H1 (cell line): ENCODE data around the gene INPP5A. TPM values are rescaled to one million over a fixed set of nuclear protein-coding genes. Genes with fewer than 3 reads are reported as not detected.
A peak's percentile ranks its signal among the peaks of the same experiment; 100 is the strongest.

Experiments
- CTCF ChIA-PET: fragments of 300-600 bp; sonication (Branson Sonifier 250); formaldehyde crosslinking; loops from one replicate; lab custom pipeline; 2021; ENCODE audit not compliant: partially characterized antibody; lab: Charles Lee
- POLR2A ChIA-PET: fragments of 300-600 bp; sonication (Branson Sonifier 250); formaldehyde crosslinking; loops from one replicate; lab custom pipeline; 2021; ENCODE audit warnings: inconsistent platforms; ENCODE audit not compliant: partially characterized antibody; lab: Charles Lee
- DNase-seq, 2 experiments: peaks; one replicate each; pipeline versions ENCODE4 v3.0.0 to v3.0.0-alpha.2; 2010 to 2022; ENCODE audit warnings: low spot score in 2 of 2, low read depth in 1 of 2, mixed read lengths in 1 of 2
- FAIRE-seq: peaks from 2 replicates; lab custom pipeline; 2011; peaks lifted over from hg19 to GRCh38; lab: Jason Lieb, UNC
- H2AFZ ChIP-seq: 2 replicates; pipeline ENCODE4 v1.8.1; 2012; ENCODE audit warnings: low read length, inconsistent platforms
- H2AK5ac ChIP-seq: 2 replicates; pipeline ENCODE4 v1.6.1; 2013; ENCODE audit warnings: low read depth, low read length
- H2BK120ac ChIP-seq: replicated peaks from 2 replicates; pipeline ENCODE3; 2013; ENCODE audit warnings: low read depth, low read length, inconsistent platforms
- H2BK12ac ChIP-seq: 2 replicates; pipeline ENCODE4 v1.6.1; 2013; ENCODE audit warnings: low read depth, low read length
- H2BK15ac ChIP-seq: 2 replicates; pipeline ENCODE4 v1.6.1; 2013; ENCODE audit warnings: low read length
- H2BK20ac ChIP-seq: 2 replicates; pipeline ENCODE4 v1.6.1; 2013; ENCODE audit warnings: low read length
- H2BK5ac ChIP-seq: 2 replicates; pipeline ENCODE4 v1.6.1; 2013; ENCODE audit warnings: low read depth, low read length
- H3K14ac ChIP-seq: 2 replicates; pipeline ENCODE4 v1.6.1; 2013; ENCODE audit warnings: inconsistent platforms; ENCODE audit not compliant: insufficient read length
- H3K18ac ChIP-seq: 2 replicates; pipeline ENCODE4 v1.6.1; 2013; ENCODE audit warnings: low read length; ENCODE audit errors: extremely low read depth
- H3K23ac ChIP-seq: 2 replicates; pipeline ENCODE4 v1.6.1; 2013; ENCODE audit warnings: inconsistent platforms; ENCODE audit not compliant: insufficient read length
- H3K23me2 ChIP-seq: 2 replicates; pipeline ENCODE4 v1.6.1; 2013; ENCODE audit warnings: low read depth, low read length
- H3K27ac ChIP-seq: 2 replicates; pipeline ENCODE4 v1.6.1; 2011; ENCODE audit warnings: low read depth, low read length, inconsistent platforms
- H3K27me3 ChIP-seq, 4 experiments: replicated peaks in 1 of 4; 1 replicate in 1 of 4; 2 replicates in 3 of 4; pipeline versions ENCODE4 v1.6.1 to v1.8.1; 2011 to 2013; ENCODE audit warnings: low read length in 3 of 4, mild to moderate bottlenecking in 3 of 4, inconsistent platforms in 2 of 4, mixed read lengths in 2 of 4, moderate library complexity in 1 of 4; ENCODE audit not compliant: control insufficient read depth in 3 of 4, insufficient read depth in 3 of 4; ENCODE audit errors: extremely low read depth in 1 of 4
- H3K36me3 ChIP-seq, 4 experiments: 2 replicates each; pipeline versions ENCODE4 v1.6.1 to v1.8.1; 2011 to 2013; ENCODE audit warnings: mild to moderate bottlenecking in 4 of 4, low read length in 3 of 4, moderate library complexity in 2 of 4, control low read depth in 1 of 4, inconsistent platforms in 1 of 4; ENCODE audit not compliant: insufficient read depth in 4 of 4, control insufficient read depth in 2 of 4
- H3K4ac ChIP-seq: replicated peaks from 2 replicates; pipeline ENCODE3; 2013; ENCODE audit warnings: low read length, low read depth, mixed read lengths, inconsistent platforms; ENCODE audit not compliant: insufficient read length
- H3K4me1 ChIP-seq, 4 experiments: replicated peaks in 1 of 4; 1 replicate in 1 of 4; 2 replicates in 3 of 4; pipeline versions ENCODE4 v1.6.1 to v1.8.1; 2011 to 2013; ENCODE audit warnings: low read length in 3 of 4, inconsistent platforms in 2 of 4, mixed read lengths in 1 of 4; ENCODE audit not compliant: insufficient read depth in 4 of 4, control insufficient read depth in 3 of 4
- H3K4me2 ChIP-seq, 2 experiments: 2 replicates each; pipeline versions ENCODE4 v1.6.1 to v1.8.1; 2011 to 2013; ENCODE audit warnings: low read depth in 2 of 2, low read length in 2 of 2, control low read depth in 1 of 2, inconsistent platforms in 1 of 2, mild to moderate bottlenecking in 1 of 2; ENCODE audit not compliant: insufficient read depth in 1 of 2
- H3K4me3 ChIP-seq, 4 experiments: fragments of 200-600, 300-600 bp in 1 of 4; sonication (generic), shearing (Covaris generic), sonication (Bioruptor Twin) in 1 of 4; 2 replicates each; pipeline versions ENCODE4 v1.5.1 to v1.8.1; 2011 to 2016; ENCODE audit warnings: low read length in 4 of 4, low read depth in 3 of 4, control low read depth in 2 of 4, inconsistent platforms in 2 of 4, mild to moderate bottlenecking in 2 of 4, mixed read lengths in 1 of 4, moderate library complexity in 1 of 4; ENCODE audit not compliant: insufficient read depth in 2 of 4; ENCODE audit errors: extremely low read depth in 1 of 4
- H3K56ac ChIP-seq: replicated peaks from 2 replicates; pipeline ENCODE3; 2013; ENCODE audit warnings: low read depth, mild to moderate bottlenecking, mixed read lengths, low read length, inconsistent platforms; ENCODE audit not compliant: insufficient read length
- H3K79me1 ChIP-seq: 2 replicates; pipeline ENCODE4 v1.6.1; 2013; ENCODE audit warnings: low read depth, low read length, control low read depth
- H3K79me2 ChIP-seq, 2 experiments: 2 replicates each; pipeline versions ENCODE4 v1.6.1 to v1.8.1; 2012 to 2013; ENCODE audit warnings: low read length in 2 of 2, mild to moderate bottlenecking in 2 of 2, inconsistent platforms in 1 of 2; ENCODE audit not compliant: insufficient read depth in 2 of 2, control insufficient read depth in 1 of 2
- H3K9ac ChIP-seq, 4 experiments: replicated peaks in 1 of 4; 1 replicate in 1 of 4; 2 replicates in 3 of 4; pipeline versions ENCODE4 v1.6.1 to v1.8.1; 2011 to 2013; ENCODE audit warnings: low read depth in 3 of 4, low read length in 3 of 4, control low read depth in 2 of 4, mild to moderate bottlenecking in 2 of 4, moderate library complexity in 2 of 4, inconsistent platforms in 1 of 4; ENCODE audit errors: extremely low read depth in 1 of 4
- H3K9me3 ChIP-seq, 2 experiments: 2 replicates each; pipeline versions ENCODE4 v1.6.1 to v1.8.1; 2012 to 2013; ENCODE audit warnings: mild to moderate bottlenecking in 2 of 2, moderate library complexity in 2 of 2, control low read depth in 1 of 2, inconsistent platforms in 1 of 2, low read depth in 1 of 2, low read length in 1 of 2, mixed read lengths in 1 of 2; ENCODE audit not compliant: insufficient read depth in 2 of 2
- H4K20me1 ChIP-seq, 2 experiments: replicated peaks in 1 of 2; 2 replicates each; pipeline versions ENCODE3 to v1.8.1; 2011 to 2013; ENCODE audit warnings: inconsistent platforms in 2 of 2, low read length in 2 of 2, mild to moderate bottlenecking in 1 of 2; ENCODE audit not compliant: insufficient read depth in 2 of 2, control insufficient read depth in 1 of 2
- H4K5ac ChIP-seq: 2 replicates; pipeline ENCODE4 v1.6.1; 2013; ENCODE audit warnings: low read length, low read depth, mixed read lengths, inconsistent platforms; ENCODE audit not compliant: insufficient read length
- H4K8ac ChIP-seq: 2 replicates; pipeline ENCODE4 v1.8.0; 2013; ENCODE audit warnings: mild to moderate bottlenecking, moderate library complexity, low read length, inconsistent platforms; ENCODE audit not compliant: insufficient read depth; ENCODE audit errors: extremely low read depth
- H4K91ac ChIP-seq: replicated peaks from 2 replicates; pipeline ENCODE3; 2013; ENCODE audit warnings: low read length, mixed read lengths, inconsistent platforms; ENCODE audit not compliant: insufficient read length
- BACH1 ChIP-seq: IDR thresholded peaks from 2 replicates; pipeline ENCODE4 v1.6.1; 2012; ENCODE audit warnings: low read length, improper control_type of control experiment
- CEBPB ChIP-seq: IDR thresholded peaks from 2 replicates; pipeline ENCODE4 v1.6.1; 2012; ENCODE audit warnings: low read depth, low read length
- KDM4A ChIP-seq: IDR thresholded peaks from one replicate; pipeline ENCODE4 v1.7.1; 2012; ENCODE audit warnings: low read depth, mild to moderate bottlenecking, moderate library complexity, low read length, inconsistent platforms; ENCODE audit not compliant: severe bottlenecking
- MAFK ChIP-seq: IDR thresholded peaks from 2 replicates; pipeline ENCODE4 v1.6.1; 2012; ENCODE audit warnings: low read depth, mild to moderate bottlenecking, improper control_type of control experiment, low read length
- TAF7 ChIP-seq: optimal IDR thresholded peaks from 2 replicates; pipeline ENCODE3; 2011; ENCODE audit warnings: low read depth, mild to moderate bottlenecking, inconsistent platforms, low read length, moderate library complexity, borderline replicate concordance
- ZNF274 ChIP-seq: IDR thresholded peaks from 2 replicates; pipeline ENCODE4 v1.7.0; 2012; ENCODE audit warnings: low read length, borderline replicate concordance; ENCODE audit errors: extremely low read depth
- WGBS, 2 experiments: shearing (Covaris generic) in 1 of 2; methylation state at CpG; one replicate each; pipeline versions ENCODE4 v1.1.6 to v1.1.7; 2013 to 2015; ENCODE audit warnings: low lambda C conversion rate in 2 of 2, mixed read lengths in 2 of 2, inconsistent platforms in 1 of 2, low coverage in 1 of 2, missing lambda C conversion rate in 1 of 2; ENCODE audit not compliant: insufficient replicate concordance in 2 of 2, insufficient coverage in 1 of 2, insufficient read length in 1 of 2; ENCODE audit errors: extremely low coverage in 1 of 2, missing lambda C conversion rate in 1 of 2; 5-methylcytosine and 5-hydroxymethylcytosine counted together
- polyA plus RNA-seq, 7 experiments: library from polyadenylated mRNA; depleted of rRNA in 3 of 7; stranded (reverse) in 5 of 7; unstranded in 2 of 7; fragments of >200 nt in 5 of 7; fragments of 200-250 nt in 2 of 7; gene quantifications; 1 replicate in 5 of 7; 2 replicates in 1 of 7; 4 replicates in 1 of 7; pipeline versions ENCODE4 v1.2.1 to v1.2.3, GENCODE V29; 2011 to 2013; ENCODE audit warnings: missing spikeins in 2 of 7, mixed read lengths in 2 of 7
- total RNA-seq: library from RNA; stranded (reverse); fragmentation: NEBNext Ultra II Directional; extraction: Animal tissue kit (Norgen Biotek cat#: 25700); gene quantifications from 2 replicates; pipeline ENCODE4 v1.2.1, GENCODE V29; 2021

The INPP5A gene
- total and polyA plus RNA-seq, 2 of the 8 experiments (the other 6 are each of a cell fraction or from before 2014, with no cell fraction given): 19.7 to 27.5 TPM

DNA sequence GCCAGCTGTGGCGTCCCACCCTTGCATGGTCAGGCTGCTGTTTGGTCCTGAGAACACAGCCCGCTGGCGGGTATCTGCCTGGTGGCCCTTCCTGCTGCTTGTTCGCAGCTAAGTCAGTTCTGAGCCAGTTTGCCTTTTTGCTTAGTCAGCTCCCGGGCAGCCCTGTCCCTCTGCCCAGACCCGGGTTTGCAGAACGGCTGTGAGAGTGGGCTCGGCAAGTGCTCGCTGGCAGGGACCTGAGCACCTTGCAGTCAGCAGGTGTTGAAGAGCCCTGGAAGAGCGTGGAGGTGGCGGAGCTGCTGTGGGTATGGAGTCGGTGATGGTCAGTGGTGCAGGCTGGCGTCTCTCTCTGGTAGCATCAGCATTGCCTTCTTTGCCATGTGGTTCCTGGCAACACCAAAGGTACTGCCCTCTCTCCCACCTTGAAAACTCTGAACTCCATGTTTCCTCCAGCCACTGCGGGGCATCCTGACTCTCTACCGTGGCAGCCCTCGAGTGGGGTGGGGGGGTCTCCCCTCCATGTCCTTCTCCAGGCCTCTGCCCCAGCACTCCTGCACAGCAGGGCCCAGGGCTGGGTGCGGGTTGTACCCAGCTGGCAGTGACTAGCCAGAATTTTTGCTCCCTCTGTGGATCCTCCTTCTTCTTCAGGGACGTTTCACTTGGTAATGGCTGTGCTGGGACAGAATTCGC is 4.6 kb downstream of the INPP5A start:
- H3K23me2 ChIP-seq: no peaks in the 10 kb centered on the region; the same call in 1 of the 2 replicates
- H4K5ac ChIP-seq: no peak overlapping the region
- H3K14ac ChIP-seq: no peak overlapping the region
- H3K4ac ChIP-seq: no peak overlapping the region
- no peak for FAIRE-seq
- no peak overlapping the region for H2BK20ac ChIP-seq
- no peaks in the 10 kb centered on the region for H3K36me3 ChIP-seq
- H2BK15ac ChIP-seq: no peak overlapping the region
- no peaks in the 10 kb centered on the region for H3K9me3 ChIP-seq
- ChIA-PET POLR2A (no interaction called here), CTCF (interaction anchor here (0.6 to 3.1 kb wide), 8 partner anchors 18 to 432 kb away, joined by 3 to 11 read pairs (median 3); no protein-coding TSS in a partner anchor)
- peaks cover 0 to 9% (median 5%) of the 10 kb centered on the region in 4 experiments; a peak in 5 of 7 replicates for H3K27me3 ChIP-seq
- no peak overlapping the region for H2AFZ ChIP-seq
- H2BK120ac ChIP-seq: no peak overlapping the region
- no peak overlapping the region for H3K27ac ChIP-seq
- H3K79me1 ChIP-seq: peaks cover 10% of the 10 kb centered on the region
- H3K79me2 ChIP-seq: peaks cover 0 to 45% of the 10 kb centered on the region in 2 experiments; a peak in 2 of 4 replicates
- 81% methylated on average over 16 of the region's 19 CpGs; no CpG with 5 or more reads in 1 of the 2 experiments for WGBS, 2 experiments
- H3K18ac ChIP-seq: no peak overlapping the region
- H4K91ac ChIP-seq: peak overlapping the region; percentile 34
- H4K20me1 ChIP-seq: peaks cover 2 to 18% of the 10 kb centered on the region in 2 experiments
- H2AK5ac ChIP-seq: no peak overlapping the region; the same call in 1 of the 2 replicates
- no peak overlapping the region; the same call in 1 of the 2 replicates for H2BK12ac ChIP-seq
- 0 out of 2 replicates have a peak overlapping the region, but pooled peaks have one; percentile 49 for H2BK5ac ChIP-seq
- H3K4me1 ChIP-seq: peaks cover 0 to 29% (median 17%) of the 10 kb centered on the region in 4 experiments; a peak in 6 of 7 replicates
- no peak overlapping the region for H3K23ac ChIP-seq
- DNase-seq: no peak
- no peak overlapping the region; the same call in 1 of the 2 replicates for H4K8ac ChIP-seq
- no peak overlapping the region; a peak in 2 of 4 replicates for H3K4me2 ChIP-seq
- H3K9ac ChIP-seq: no peak overlapping the region
- H3K56ac ChIP-seq: no peak overlapping the region
- H3K4me3 ChIP-seq: no peak overlapping the region
- TF ChIP-seq CEBPB: no peak
- no peak for TF ChIP-seq ZNF274
- TF ChIP-seq TAF7: no peak
- TF ChIP-seq MAFK: peak; percentile 47; the same call in 1 of the 2 replicates
- TF ChIP-seq KDM4A: no peak
- TF ChIP-seq BACH1: peak; percentile 37; the same call in 1 of the 2 replicates
